ENCODE measurements around the gene NRTN. TPM values are rescaled to one million over a fixed set of nuclear protein-coding genes. Genes with fewer than 3 reads are reported as not detected.

The NRTN gene
- total RNA-seq, 1 experiment from 2014 or later = 2.6 TPM

DNA sequence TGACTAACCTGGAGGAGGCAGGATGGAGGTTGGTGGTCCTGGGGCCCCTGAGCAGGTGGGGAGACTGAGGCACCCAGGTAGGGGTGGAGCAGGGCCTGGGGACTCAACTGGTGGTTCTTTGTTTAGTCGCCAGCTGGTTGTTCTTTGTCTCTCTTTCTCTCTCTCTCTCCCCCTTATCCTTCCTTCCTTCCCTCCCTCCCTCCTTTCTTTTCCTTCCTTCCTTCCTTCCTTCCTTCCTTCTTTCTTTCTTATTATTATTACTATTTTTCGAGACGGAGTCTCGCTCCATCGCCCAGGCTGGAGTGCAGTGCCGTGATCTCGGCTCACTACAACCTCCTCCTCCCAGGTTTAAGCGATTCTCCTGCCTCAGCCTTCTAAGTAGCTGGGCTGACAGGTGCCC is 6.6 kb upstream of the NRTN start:
- ChIA-PET POLR2A (interaction anchor here (0.5 kb wide), 1 partner anchor 882 kb away, joined by 3 read pairs; no protein-coding TSS in a partner anchor), CTCF (no interaction called here)
- no TSS peak for BruUV-seq (replicated peaks)
- Mint-ChIP-seq H3K9me3 (ENCODE audit: unreplicated experiment) (no peaks in the 10 kb centered on the region), H3K27ac (ENCODE audit: unreplicated experiment) (no peak overlapping the region), H3K4me3 (ENCODE audit: unreplicated experiment) (no peak overlapping the region), H3K27me3 (ENCODE audit: insufficient read depth, unreplicated experiment) (no peaks in the 10 kb centered on the region), H3K4me1 (ENCODE audit: low read depth, unreplicated experiment) (no peaks in the 10 kb centered on the region), H3K36me3 (ENCODE audit: insufficient read depth, unreplicated experiment) (no peaks in the 10 kb centered on the region)
- no peaks in the 10 kb centered on the region for H3K27me3 ChIP-seq (replicated peaks; ENCODE audit: control insufficient read depth, insufficient read depth, low read length)
- no peaks in the 10 kb centered on the region for H3K36me3 ChIP-seq (ENCODE audit: control insufficient read depth, insufficient read depth, low read length)
- no peak for DNase-seq
- H3K4me3 ChIP-seq (ENCODE audit: low read depth, low read length) = no peak overlapping the region
- H3K9me3 ChIP-seq = no peaks in the 10 kb centered on the region
- intact Hi-C loops (cut with micrococcal nuclease; ENCODE audit: unreplicated experiment) = no loop called here
- no peaks in the 10 kb centered on the region for H3K4me1 ChIP-seq
- no peak for TF ChIP-seq CTCF (IDR thresholded peaks at IDR 0.05; ENCODE audit: insufficient read depth in 1 of 2, low read depth in 1 of 2, low read length in 1 of 2, severe bottlenecking in 1 of 2, unreplicated experiment in 1 of 2)

- intact Hi-C loops (cut with micrococcal nuclease; ENCODE audit: unreplicated experiment) = no loop called here
- no peak overlapping the region for H3K4me3 Mint-ChIP-seq (ENCODE audit: unreplicated experiment)
- TF ChIP-seq CTCF (IDR thresholded peaks at IDR 0.05; ENCODE audit: insufficient read depth in 1 of 2, low read depth in 1 of 2, low read length in 1 of 2, severe bottlenecking in 1 of 2, unreplicated experiment in 1 of 2) = no peak
- H3K36me3 ChIP-seq (ENCODE audit: control insufficient read depth, insufficient read depth, low read length) = no peaks in the 10 kb centered on the region
- peak overlapping the region; percentile 71 for H3K27ac Mint-ChIP-seq (ENCODE audit: unreplicated experiment)
- H3K4me1 Mint-ChIP-seq (ENCODE audit: low read depth, unreplicated experiment) = no peaks in the 10 kb centered on the region
- H3K4me1 ChIP-seq = 0 out of 2 replicates have a peak, but pooled peaks cover 3% of the 10 kb centered on the region
- H3K27me3 Mint-ChIP-seq (ENCODE audit: insufficient read depth, unreplicated experiment) = no peaks in the 10 kb centered on the region
- DNase-seq = no peak
- ChIA-PET POLR2A (no interaction called here), CTCF (interaction anchor here (0.6 kb wide), 1 partner anchor 76 kb away, joined by 3 read pairs; no protein-coding TSS in a partner anchor)
- no peaks in the 10 kb centered on the region for H3K36me3 Mint-ChIP-seq (ENCODE audit: insufficient read depth, unreplicated experiment)
- H3K9me3 Mint-ChIP-seq (ENCODE audit: unreplicated experiment) = no peaks in the 10 kb centered on the region
- H3K4me3 ChIP-seq (ENCODE audit: low read depth, low read length) = no peak overlapping the region
- no TSS peak for BruUV-seq (replicated peaks)
- H3K9me3 ChIP-seq = no peaks in the 10 kb centered on the region
- H3K27me3 ChIP-seq (replicated peaks; ENCODE audit: control insufficient read depth, insufficient read depth, low read length) = no peaks in the 10 kb centered on the region
Measured at GRCh38 chr19:5799247-5800241, 5.3 kb upstream of the NRTN start.

GRCh38 chr19:5800361-5801270 is 4.3 kb upstream of the NRTN start:
- no TSS peak for BruUV-seq (replicated peaks)
- no peaks in the 10 kb centered on the region for H3K36me3 ChIP-seq (ENCODE audit: control insufficient read depth, insufficient read depth, low read length)
- no peaks in the 10 kb centered on the region for H3K9me3 Mint-ChIP-seq (ENCODE audit: unreplicated experiment)
- H3K27me3 Mint-ChIP-seq (ENCODE audit: insufficient read depth, unreplicated experiment) = no peaks in the 10 kb centered on the region
- intact Hi-C loops (cut with micrococcal nuclease; ENCODE audit: unreplicated experiment) = no loop called here
- TF ChIP-seq CTCF (IDR thresholded peaks at IDR 0.05; ENCODE audit: insufficient read depth in 1 of 2, low read depth in 1 of 2, low read length in 1 of 2, severe bottlenecking in 1 of 2, unreplicated experiment in 1 of 2) = no peak
- H3K4me1 ChIP-seq = 0 out of 2 replicates have a peak, but pooled peaks cover 3% of the 10 kb centered on the region
- H3K36me3 Mint-ChIP-seq (ENCODE audit: insufficient read depth, unreplicated experiment) = no peaks in the 10 kb centered on the region
- H3K9me3 ChIP-seq = no peaks in the 10 kb centered on the region
- CTCF ChIA-PET = interaction anchor here (0.5 kb wide), 1 partner anchor 471 kb away, joined by 3 read pairs; no protein-coding TSS in a partner anchor
- DNase-seq = no peak
- no peak overlapping the region for H3K27ac Mint-ChIP-seq (ENCODE audit: unreplicated experiment)
- H3K4me1 Mint-ChIP-seq (ENCODE audit: low read depth, unreplicated experiment) = no peaks in the 10 kb centered on the region
- no peak overlapping the region for H3K4me3 Mint-ChIP-seq (ENCODE audit: unreplicated experiment)
- POLR2A ChIA-PET = no interaction called here
- no peak overlapping the region for H3K4me3 ChIP-seq (ENCODE audit: low read depth, low read length)
- H3K27me3 ChIP-seq (replicated peaks; ENCODE audit: control insufficient read depth, insufficient read depth, low read length) = no peaks in the 10 kb centered on the region

All from Caco-2 (cell line).